Measurements from ENCODE around the gene HPS3. TPM values are rescaled to one million over a fixed set of nuclear protein-coding genes. Genes with fewer than 3 reads are reported as not detected.

Gene HPS3
- total RNA-seq, 1 donor from 2014 or later = 17.4 TPM

- no peak overlapping the region for H3K27ac Mint-ChIP-seq (ENCODE audit: unreplicated experiment)
Observed at GRCh38 chr3:149153402-149153801, 24.0 kb downstream of the HPS3 start.

GRCh38 chr3:149160754-149161300 lies 31.4 kb downstream of the HPS3 start:
- Mint-ChIP-seq H3K4me1 (no peaks in the 10 kb centered on the region), H3K27ac (ENCODE audit: unreplicated experiment) (no peak overlapping the region), H3K27me3 (ENCODE audit: low read depth) (no peaks in the 10 kb centered on the region), H3K36me3 (ENCODE audit: low read depth) (peaks cover 16% of the 10 kb centered on the region), H3K9me3 (no peaks in the 10 kb centered on the region), H3K4me3 (no peak overlapping the region)
- no peak for DNase-seq (ENCODE audit: low read depth, low spot score)
- no peak for TF ChIP-seq CTCF (conservative IDR thresholded peaks at IDR 0.05)

More at GRCh38 chr3:149153402-149153801, 24.0 kb downstream of the HPS3 start:
- H3K9me3 Mint-ChIP-seq = no peaks in the 10 kb centered on the region
- TF ChIP-seq CTCF (conservative IDR thresholded peaks at IDR 0.05) = no peak
- H3K36me3 Mint-ChIP-seq (ENCODE audit: low read depth) = peaks cover 12% of the 10 kb centered on the region
- no peak overlapping the region for H3K4me3 Mint-ChIP-seq
- no peaks in the 10 kb centered on the region for H3K4me1 Mint-ChIP-seq
- H3K27me3 Mint-ChIP-seq (ENCODE audit: low read depth) = no peaks in the 10 kb centered on the region
- DNase-seq (ENCODE audit: low read depth, low spot score) = no peak

- no peak for DNase-seq (ENCODE audit: low read depth, low spot score)
- no peak overlapping the region for H3K27ac Mint-ChIP-seq (ENCODE audit: unreplicated experiment)
- H3K4me1 Mint-ChIP-seq = no peaks in the 10 kb centered on the region
- H3K27me3 Mint-ChIP-seq (ENCODE audit: low read depth) = no peaks in the 10 kb centered on the region
- peaks cover 14% of the 10 kb centered on the region for H3K36me3 Mint-ChIP-seq (ENCODE audit: low read depth)
- TF ChIP-seq CTCF (conservative IDR thresholded peaks at IDR 0.05) = no peak
- no peaks in the 10 kb centered on the region for H3K9me3 Mint-ChIP-seq
- no peak overlapping the region for H3K4me3 Mint-ChIP-seq
Observed at GRCh38 chr3:149162007-149162406, 32.6 kb downstream of the HPS3 start.

- Mint-ChIP-seq H3K27ac (ENCODE audit: unreplicated experiment) (no peak overlapping the region), H3K36me3 (ENCODE audit: low read depth) (peaks cover 14% of the 10 kb centered on the region), H3K27me3 (ENCODE audit: low read depth) (no peaks in the 10 kb centered on the region), H3K4me3 (no peak overlapping the region), H3K4me1 (no peaks in the 10 kb centered on the region), H3K9me3 (no peaks in the 10 kb centered on the region)
- no peak for DNase-seq (ENCODE audit: low read depth, low spot score)
- TF ChIP-seq CTCF (conservative IDR thresholded peaks at IDR 0.05) = no peak
Observed at GRCh38 chr3:149163066-149163465, 33.6 kb downstream of the HPS3 start.

- H3K27ac Mint-ChIP-seq (ENCODE audit: unreplicated experiment) = no peak overlapping the region
- no peak for DNase-seq (ENCODE audit: low read depth, low spot score)
- no peaks in the 10 kb centered on the region for H3K27me3 Mint-ChIP-seq (ENCODE audit: low read depth)
- no peak overlapping the region for H3K4me3 Mint-ChIP-seq
- H3K4me1 Mint-ChIP-seq = no peaks in the 10 kb centered on the region
- peaks cover 14% of the 10 kb centered on the region for H3K36me3 Mint-ChIP-seq (ENCODE audit: low read depth)
- TF ChIP-seq CTCF (conservative IDR thresholded peaks at IDR 0.05) = no peak
- no peaks in the 10 kb centered on the region for H3K9me3 Mint-ChIP-seq
Observed at GRCh38 chr3:149167898-149168297, 38.5 kb downstream of the HPS3 start.

Measured in neural crest cell (in vitro differentiated cells).